ENCODE measurements around the gene PRKCZ. TPM values are rescaled to one million over a fixed set of nuclear protein-coding genes. Genes with fewer than 3 reads are reported as not detected.

Gene PRKCZ
- total RNA-seq, 1 donor from 2014 or later = 0.59 TPM

GRCh38 chr1:2227346-2228156 is 177.3 kb downstream of the PRKCZ start:
- DNase-seq (ENCODE audit: low read depth, low spot score) = peak; percentile 81

GRCh38 chr1:2228157-2228594 is 178.0 kb downstream of the PRKCZ start, which contains the start of gene SKI:
TSS of gene SKI (plus strand) at chr1:2228319. CDS start at chr1:2228767, 448 bp downstream.
- no peak for DNase-seq (ENCODE audit: low read depth, low spot score)

GRCh38 chr1:2228694-2229036 is 178.5 kb downstream of the PRKCZ start:
- DNase-seq (ENCODE audit: low read depth, low spot score) = no peak

- DNase-seq (ENCODE audit: low read depth, low spot score) = no peak
Observed at GRCh38 chr1:2229037-2229864, 179.0 kb downstream of the PRKCZ start.

- DNase-seq (ENCODE audit: low read depth, low spot score) = no peak
Observed at GRCh38 chr1:2229911-2230731, 179.9 kb downstream of the PRKCZ start.

GRCh38 chr1:2230781-2231531 is 180.7 kb downstream of the PRKCZ start:
- DNase-seq (ENCODE audit: low read depth, low spot score) = no peak

GRCh38 chr1:2231532-2232254 is 181.5 kb downstream of the PRKCZ start:
- no peak for DNase-seq (ENCODE audit: low read depth, low spot score)

GRCh38 chr1:2232255-2232915 is 182.2 kb downstream of the PRKCZ start:
- DNase-seq (ENCODE audit: low read depth, low spot score) = no peak

- DNase-seq (ENCODE audit: low read depth, low spot score) = no peak
Observed at GRCh38 chr1:2232916-2233438, 182.8 kb downstream of the PRKCZ start.

GRCh38 chr1:2233468-2233867 is 183.3 kb downstream of the PRKCZ start:
- DNase-seq (ENCODE audit: low read depth, low spot score) = no peak

GRCh38 chr1:2233997-2234761 is 184.0 kb downstream of the PRKCZ start:
- no peak for DNase-seq (ENCODE audit: low read depth, low spot score)

GRCh38 chr1:2234762-2235113 is 184.5 kb downstream of the PRKCZ start:
- no peak for DNase-seq (ENCODE audit: low read depth, low spot score)

Other genes starting within 250 kb of the PRKCZ start
- 99.8 and 110 TPM in 2 replicates for gene GNB1, start 159.3 kb upstream of the PRKCZ start, total RNA-seq
- gene CALML6, start 135.2 kb upstream of the PRKCZ start, total RNA-seq = 0.14 TPM in 1 of 2 replicates, not detected in the other
- gene TMEM52, start 131.1 kb upstream of the PRKCZ start, total RNA-seq = 0.26 and 0.42 TPM in 2 replicates
- not detected in 2 replicates for gene CFAP74, start 46.6 kb upstream of the PRKCZ start, total RNA-seq
- not detected in 2 replicates for gene GABRD, start 31.1 kb upstream of the PRKCZ start, total RNA-seq
- gene FAAP20, start 144.4 kb downstream of the PRKCZ start, total RNA-seq = 19.8 and 25.1 TPM in 2 replicates
- 18.7 and 20.8 TPM in 2 replicates for gene SKI, start 177.9 kb downstream of the PRKCZ start, total RNA-seq

Measured in pulmonary artery endothelial cell (primary cell).